ENCODE data around the gene ELAC1. TPM values are rescaled to one million over a fixed set of nuclear protein-coding genes. Genes with fewer than 3 reads are reported as not detected.

The ELAC1 gene
- polyA plus RNA-seq, 1 donor (not counting 4 experiments of a cell fraction or from before 2014, with no cell fraction given), result 8.3 TPM

GRCh38 chr18:51006061-51006818 is 38.4 kb downstream of the ELAC1 start:
- Histone ChIP-seq H3K9me3 (ENCODE audit: control insufficient read depth, low read depth, low read length) (no peaks in the 10 kb centered on the region), H4K20me1 (ENCODE audit: control insufficient read depth, extremely low read depth, insufficient read depth, low read length) (no peaks in the 10 kb centered on the region), H3K9ac (ENCODE audit: control insufficient read depth, extremely low read depth, insufficient read depth, low read length) (no peak overlapping the region), H3K79me2 (ENCODE audit: control insufficient read depth, insufficient read depth, low read length) (no peaks in the 10 kb centered on the region), H3K4me3 (ENCODE audit: control insufficient read depth in 2 of 3, extremely low read depth in 1 of 3, insufficient read depth in 2 of 3, low read depth in 1 of 3, low read length in 3 of 3) (no peak overlapping the region), H3K4me2 (ENCODE audit: control insufficient read depth, extremely low read depth, insufficient read depth, low read depth, low read length) (no peak overlapping the region), H3K27me3 (ENCODE audit: control insufficient read depth, extremely low read depth, insufficient read depth, low read length) (no peaks in the 10 kb centered on the region), H3K36me3 (ENCODE audit: control insufficient read depth in 2 of 2, extremely low read depth in 1 of 2, insufficient read depth in 2 of 2, low read length in 2 of 2) (no peaks in the 10 kb centered on the region), H2AFZ (ENCODE audit: control insufficient read depth, low read length) (no peak overlapping the region), H3K27ac (ENCODE audit: control insufficient read depth, insufficient read depth, low read length) (no peak overlapping the region), H3K9me1 (ENCODE audit: control insufficient read depth, extremely low read depth, insufficient read depth, low read length) (no peaks in the 10 kb centered on the region), H3K4me1 (ENCODE audit: control insufficient read depth, extremely low read depth, insufficient read depth, low read length) (peaks cover 3% of the 10 kb centered on the region)
- FAIRE-seq, result peak; percentile 41
- dilution Hi-C loops (cut with MboI; ENCODE audit: extremely low pct_ligation_motif_present, low sequenced_read_pairs), result no loop called here
- no peak for DNase-seq (ENCODE audit: low read depth, low spot score)
- TF ChIP-seq EZH2 (IDR thresholded peaks at IDR 0.05; ENCODE audit: low read length), result no peak
- TF ChIP-seq, protein P1, sequence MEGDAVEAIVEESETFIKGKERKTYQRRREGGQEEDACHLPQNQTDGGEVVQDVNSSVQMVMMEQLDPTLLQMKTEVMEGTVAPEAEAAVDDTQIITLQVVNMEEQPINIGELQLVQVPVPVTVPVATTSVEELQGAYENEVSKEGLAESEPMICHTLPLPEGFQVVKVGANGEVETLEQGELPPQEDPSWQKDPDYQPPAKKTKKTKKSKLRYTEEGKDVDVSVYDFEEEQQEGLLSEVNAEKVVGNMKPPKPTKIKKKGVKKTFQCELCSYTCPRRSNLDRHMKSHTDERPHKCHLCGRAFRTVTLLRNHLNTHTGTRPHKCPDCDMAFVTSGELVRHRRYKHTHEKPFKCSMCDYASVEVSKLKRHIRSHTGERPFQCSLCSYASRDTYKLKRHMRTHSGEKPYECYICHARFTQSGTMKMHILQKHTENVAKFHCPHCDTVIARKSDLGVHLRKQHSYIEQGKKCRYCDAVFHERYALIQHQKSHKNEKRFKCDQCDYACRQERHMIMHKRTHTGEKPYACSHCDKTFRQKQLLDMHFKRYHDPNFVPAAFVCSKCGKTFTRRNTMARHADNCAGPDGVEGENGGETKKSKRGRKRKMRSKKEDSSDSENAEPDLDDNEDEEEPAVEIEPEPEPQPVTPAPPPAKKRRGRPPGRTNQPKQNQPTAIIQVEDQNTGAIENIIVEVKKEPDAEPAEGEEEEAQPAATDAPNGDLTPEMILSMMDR (optimal IDR thresholded peaks at IDR 0.05 in 1 of 3, IDR thresholded peaks at IDR 0.05 in 1 of 3, conservative IDR thresholded peaks at IDR 0.05 in 1 of 3; ENCODE audit: extremely low read depth in 1 of 3, insufficient read depth in 2 of 3, low read length in 3 of 3), result no peak

- H3K9me3 ChIP-seq (ENCODE audit: control insufficient read depth, low read depth, low read length), result no peaks in the 10 kb centered on the region
- H3K9ac ChIP-seq (ENCODE audit: control insufficient read depth, extremely low read depth, insufficient read depth, low read length), result no peak overlapping the region
- no peak overlapping the region for H3K27ac ChIP-seq (ENCODE audit: control insufficient read depth, insufficient read depth, low read length)
- FAIRE-seq (no peak), DNase-seq (ENCODE audit: low read depth, low spot score) (no peak)
- H3K36me3 ChIP-seq (ENCODE audit: control insufficient read depth in 2 of 2, extremely low read depth in 1 of 2, insufficient read depth in 2 of 2, low read length in 2 of 2), result no peaks in the 10 kb centered on the region
- H4K20me1 ChIP-seq (ENCODE audit: control insufficient read depth, extremely low read depth, insufficient read depth, low read length), result no peaks in the 10 kb centered on the region
- TF ChIP-seq EZH2 (IDR thresholded peaks at IDR 0.05; ENCODE audit: low read length), result no peak
- TF ChIP-seq, protein P1 (optimal IDR thresholded peaks at IDR 0.05 in 1 of 3, IDR thresholded peaks at IDR 0.05 in 1 of 3, conservative IDR thresholded peaks at IDR 0.05 in 1 of 3; ENCODE audit: extremely low read depth in 1 of 3, insufficient read depth in 2 of 3, low read length in 3 of 3), result no peak
- peaks cover 3% of the 10 kb centered on the region for H3K4me1 ChIP-seq (ENCODE audit: control insufficient read depth, extremely low read depth, insufficient read depth, low read length)
- H2AFZ ChIP-seq (ENCODE audit: control insufficient read depth, low read length), result no peak overlapping the region
- no peaks in the 10 kb centered on the region for H3K9me1 ChIP-seq (ENCODE audit: control insufficient read depth, extremely low read depth, insufficient read depth, low read length)
- H3K79me2 ChIP-seq (ENCODE audit: control insufficient read depth, insufficient read depth, low read length), result no peaks in the 10 kb centered on the region
- no peak overlapping the region for H3K4me3 ChIP-seq (ENCODE audit: control insufficient read depth in 2 of 3, extremely low read depth in 1 of 3, insufficient read depth in 2 of 3, low read depth in 1 of 3, low read length in 3 of 3)
- no peaks in the 10 kb centered on the region for H3K27me3 ChIP-seq (ENCODE audit: control insufficient read depth, extremely low read depth, insufficient read depth, low read length)
- dilution Hi-C loops (cut with MboI; ENCODE audit: extremely low pct_ligation_motif_present, low sequenced_read_pairs), result no loop called here
- no peak overlapping the region for H3K4me2 ChIP-seq (ENCODE audit: control insufficient read depth, extremely low read depth, insufficient read depth, low read depth, low read length)
Measured at GRCh38 chr18:51006948-51007789, 39.3 kb downstream of the ELAC1 start.
